Fibroblast of pulmonary artery (primary cell): ENCODE measurements around the gene SYNC.

Experiments
- DNase-seq: peaks from one replicate; pipeline ENCODE4 v3.0.0-alpha.2; 2010; ENCODE audit warnings: low read depth
- H3K4me3 ChIP-seq: replicated peaks from 2 replicates; pipeline ENCODE4 v1.5.1; 2011; ENCODE audit warnings: low read depth, mild to moderate bottlenecking, control low read depth, low read length, moderate library complexity
- TF ChIP-seq, protein P1 (sequence below): IDR thresholded peaks from 2 replicates; pipeline ENCODE4 v1.5.1; 2011; ENCODE audit warnings: mild to moderate bottlenecking, control low read depth, low read length, inconsistent platforms; ENCODE audit errors: missing control alignments

SYNC gene

DNA sequence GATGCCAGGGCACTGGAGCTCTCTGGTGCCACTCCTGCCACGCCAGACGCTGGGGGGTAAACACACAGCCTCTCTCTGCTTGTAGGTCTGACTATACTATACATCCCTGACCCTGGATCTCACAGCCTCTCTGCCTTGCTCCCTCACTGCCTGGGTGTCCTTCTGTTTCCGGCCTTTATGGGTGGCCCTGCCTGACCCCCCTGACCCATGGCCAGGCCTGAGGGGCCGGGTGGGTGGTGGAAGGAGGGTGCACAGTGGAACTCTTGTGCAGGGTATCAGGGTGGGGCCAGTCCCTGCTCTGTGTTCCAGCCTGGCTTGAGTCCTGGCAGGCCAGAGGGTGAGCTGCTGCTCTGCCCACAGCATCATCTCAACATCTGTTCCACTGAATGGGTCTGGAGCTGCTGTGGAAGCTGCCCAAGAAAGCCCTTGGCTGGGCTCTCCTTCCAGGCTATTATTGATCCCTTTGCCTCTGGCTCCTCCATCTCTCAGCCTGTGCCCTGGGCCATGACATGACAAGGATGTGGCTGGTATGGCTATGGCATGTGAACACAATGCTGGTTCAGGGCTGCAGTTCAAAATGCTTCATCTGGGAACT, 17.2 kb upstream of the SYNC start:
- no peak for DNase-seq
- no peak overlapping the region for H3K4me3 ChIP-seq
- TF ChIP-seq, protein P1, sequence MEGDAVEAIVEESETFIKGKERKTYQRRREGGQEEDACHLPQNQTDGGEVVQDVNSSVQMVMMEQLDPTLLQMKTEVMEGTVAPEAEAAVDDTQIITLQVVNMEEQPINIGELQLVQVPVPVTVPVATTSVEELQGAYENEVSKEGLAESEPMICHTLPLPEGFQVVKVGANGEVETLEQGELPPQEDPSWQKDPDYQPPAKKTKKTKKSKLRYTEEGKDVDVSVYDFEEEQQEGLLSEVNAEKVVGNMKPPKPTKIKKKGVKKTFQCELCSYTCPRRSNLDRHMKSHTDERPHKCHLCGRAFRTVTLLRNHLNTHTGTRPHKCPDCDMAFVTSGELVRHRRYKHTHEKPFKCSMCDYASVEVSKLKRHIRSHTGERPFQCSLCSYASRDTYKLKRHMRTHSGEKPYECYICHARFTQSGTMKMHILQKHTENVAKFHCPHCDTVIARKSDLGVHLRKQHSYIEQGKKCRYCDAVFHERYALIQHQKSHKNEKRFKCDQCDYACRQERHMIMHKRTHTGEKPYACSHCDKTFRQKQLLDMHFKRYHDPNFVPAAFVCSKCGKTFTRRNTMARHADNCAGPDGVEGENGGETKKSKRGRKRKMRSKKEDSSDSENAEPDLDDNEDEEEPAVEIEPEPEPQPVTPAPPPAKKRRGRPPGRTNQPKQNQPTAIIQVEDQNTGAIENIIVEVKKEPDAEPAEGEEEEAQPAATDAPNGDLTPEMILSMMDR: no peak

DNA sequence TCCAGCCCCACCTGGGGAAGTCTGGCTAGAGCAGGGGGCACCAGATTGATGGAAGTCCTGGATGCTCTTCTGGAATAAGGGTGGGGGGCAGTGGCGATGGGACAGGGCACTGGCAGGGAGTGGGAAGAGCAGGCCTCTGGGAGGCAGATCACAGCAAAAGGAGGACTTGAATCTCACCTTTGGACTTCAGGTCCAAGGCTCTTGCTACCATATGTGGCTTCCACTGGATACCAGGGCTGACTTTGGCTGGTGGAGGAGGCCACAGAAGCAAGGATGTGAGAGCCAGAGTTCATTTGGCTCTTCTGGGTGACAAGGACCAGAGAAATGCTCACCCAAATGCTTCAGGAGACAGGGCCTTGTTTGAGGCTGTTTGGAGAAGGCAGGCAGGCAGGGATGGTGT, 16.0 kb upstream of the SYNC start:
- no peak overlapping the region for H3K4me3 ChIP-seq
- TF ChIP-seq, protein P1: no peak
- no peak for DNase-seq

DNA sequence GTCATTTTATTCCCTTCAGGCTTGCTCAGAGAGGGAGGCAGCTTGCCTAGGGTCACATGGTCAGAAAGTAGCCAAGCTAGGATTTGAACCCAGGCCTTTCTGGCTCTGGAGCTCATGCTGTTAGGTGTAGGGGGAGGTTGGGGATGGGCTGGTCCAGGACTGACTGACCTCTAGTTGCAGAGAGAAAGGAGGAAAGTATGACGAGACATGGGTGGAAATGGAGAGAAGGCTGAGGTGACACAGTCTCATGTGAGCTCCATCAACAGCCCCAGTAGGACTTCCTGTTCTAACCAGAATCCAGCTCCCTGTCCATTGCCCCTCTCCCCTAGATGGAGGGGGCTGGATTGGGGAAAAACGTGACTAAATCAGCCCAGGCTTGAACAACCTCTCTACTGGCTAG, 15.5 kb upstream of the SYNC start:
- TF ChIP-seq, protein P1: no peak
- no peak overlapping the region for H3K4me3 ChIP-seq
- DNase-seq: no peak

DNA sequence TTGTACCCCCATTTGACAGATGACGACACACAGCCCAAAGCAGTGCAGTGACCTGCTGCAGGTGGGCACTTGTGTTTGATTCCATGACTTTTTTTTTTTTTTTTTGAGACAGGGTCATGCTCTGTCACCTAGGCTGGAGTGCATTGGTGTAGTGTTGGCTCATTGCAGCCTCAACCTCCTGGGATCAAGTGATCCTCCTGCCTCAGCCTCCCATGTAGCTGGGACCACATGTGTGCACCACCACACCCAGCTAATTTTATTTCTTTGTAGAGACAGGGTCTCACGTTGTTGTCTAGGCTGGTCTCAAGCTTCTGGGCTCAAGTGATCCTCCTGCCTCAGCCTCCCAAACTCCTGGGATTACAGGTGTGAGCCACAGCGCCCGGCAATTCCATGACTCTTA, 14.9 kb upstream of the SYNC start:
- no peak for DNase-seq
- H3K4me3 ChIP-seq: no peak overlapping the region
- TF ChIP-seq, protein P1: no peak

DNA sequence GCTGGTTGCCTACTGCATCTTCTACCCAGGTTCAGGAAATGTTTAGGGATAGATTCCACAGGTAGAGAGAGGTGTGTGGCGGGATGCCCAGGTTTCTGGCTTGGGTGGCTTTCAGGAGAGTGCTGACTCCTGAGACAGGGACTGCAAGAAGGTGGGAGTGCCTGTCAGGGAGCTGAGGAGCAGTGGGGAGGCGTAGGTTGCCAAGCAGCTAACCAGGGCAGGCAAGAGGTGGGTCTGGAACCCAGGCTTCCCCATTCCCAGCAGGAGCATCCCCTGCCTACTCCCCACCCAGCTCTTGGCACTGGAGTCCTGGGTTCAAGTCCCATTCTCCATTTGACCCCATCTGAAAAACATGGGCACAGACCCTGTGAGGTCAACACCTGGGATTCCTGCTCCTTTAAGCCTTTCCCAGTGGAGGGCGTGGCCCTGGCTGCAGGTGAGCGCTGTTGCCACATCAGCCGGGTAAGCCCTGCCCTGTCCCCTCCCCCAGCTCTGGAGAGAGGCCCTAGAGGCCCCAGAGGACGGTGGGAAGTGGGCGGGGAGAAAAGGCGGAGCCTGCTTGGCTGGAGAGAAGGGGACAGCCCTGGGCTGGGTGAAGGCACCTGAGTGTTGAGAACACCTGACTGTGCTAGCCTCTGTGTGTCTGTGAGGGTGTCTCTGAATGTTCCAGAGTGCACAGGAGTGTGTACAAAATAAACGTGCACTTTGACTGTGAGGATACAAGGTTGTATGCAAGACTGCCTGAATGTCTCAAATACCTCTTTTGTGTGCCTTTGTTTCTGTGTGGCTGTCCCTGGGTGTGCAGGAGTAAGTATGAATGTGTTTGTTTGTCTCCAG, 14.0 kb upstream of the SYNC start:
- TF ChIP-seq, protein P1: no peak
- peak; percentile 20 for DNase-seq
- H3K4me3 ChIP-seq: no peak overlapping the region

- no peak for DNase-seq
- no peak overlapping the region for H3K4me3 ChIP-seq
- TF ChIP-seq, protein P1: no peak
Observed at GRCh38 chr1:32715901-32716311, 13.3 kb upstream of the SYNC start.
